ENCODE measurements around the gene EPHA8. TPM values are rescaled to one million over a fixed set of nuclear protein-coding genes. Genes with fewer than 3 reads are reported as not detected.

EPHA8 gene
- total RNA-seq, 1 experiment from 2014 or later, result not detected

DNA sequence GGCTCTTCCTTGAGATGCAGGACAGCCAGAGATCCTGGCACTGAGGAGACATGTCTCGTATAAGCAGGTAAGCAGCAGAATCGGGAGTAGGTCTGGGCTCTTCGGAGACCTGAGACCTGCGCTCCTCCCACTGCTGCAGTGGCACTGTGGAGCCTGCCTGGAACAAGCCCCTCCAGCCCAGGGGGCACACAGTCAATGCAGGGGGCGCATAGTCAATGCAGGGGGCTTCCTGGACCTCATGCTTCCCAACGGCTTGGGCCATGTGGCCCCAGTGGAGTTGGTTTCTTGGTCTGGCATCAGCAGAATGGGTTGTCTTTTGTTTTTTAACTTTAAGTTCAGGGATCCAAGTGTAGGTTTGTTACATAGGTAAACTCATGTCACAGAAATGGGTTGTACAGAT is 27.9 kb upstream of the EPHA8 start:
- DNase-seq (ENCODE audit: low spot score), result no peak

- no peak for DNase-seq (ENCODE audit: low spot score)
Measured at GRCh38 chr1:22536506-22536905, 26.8 kb upstream of the EPHA8 start.

DNA sequence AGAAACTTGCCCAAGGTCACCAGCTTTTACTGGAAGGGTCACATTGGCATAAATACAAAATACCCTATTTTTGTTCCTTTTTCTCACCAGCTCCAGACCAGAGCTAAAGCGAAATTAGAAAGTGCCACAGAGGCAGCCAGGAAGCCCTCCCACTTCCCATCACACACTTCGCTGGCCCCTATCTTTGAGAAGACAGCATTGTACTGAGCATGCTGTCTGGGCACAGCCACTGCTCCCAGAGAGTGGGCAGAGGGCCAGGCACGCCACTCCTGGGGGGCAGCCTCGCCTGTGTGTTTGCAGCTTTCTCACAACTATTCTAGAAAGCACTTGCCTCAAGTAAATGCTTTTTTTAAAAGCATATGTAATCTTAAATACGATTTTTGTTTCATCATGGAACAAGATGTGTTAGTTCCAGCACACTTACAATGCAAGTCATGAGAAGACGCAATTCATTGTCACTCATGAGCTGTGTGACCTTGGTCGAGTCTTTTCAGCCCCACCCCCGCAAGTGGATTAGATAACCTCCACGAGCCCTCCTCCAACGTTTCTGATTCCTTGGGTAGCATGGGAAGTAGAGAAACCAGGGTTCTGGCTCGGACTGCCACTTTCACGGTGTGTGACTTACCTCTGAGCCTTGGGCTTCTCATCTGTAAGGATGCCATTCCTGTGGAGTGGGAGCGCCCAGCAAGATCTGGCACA is 25.7 kb upstream of the EPHA8 start:
- DNase-seq (ENCODE audit: low spot score), result no peak

- DNase-seq (ENCODE audit: low spot score), result no peak
Measured at GRCh38 chr1:22539510-22540118, 23.7 kb upstream of the EPHA8 start.

DNA sequence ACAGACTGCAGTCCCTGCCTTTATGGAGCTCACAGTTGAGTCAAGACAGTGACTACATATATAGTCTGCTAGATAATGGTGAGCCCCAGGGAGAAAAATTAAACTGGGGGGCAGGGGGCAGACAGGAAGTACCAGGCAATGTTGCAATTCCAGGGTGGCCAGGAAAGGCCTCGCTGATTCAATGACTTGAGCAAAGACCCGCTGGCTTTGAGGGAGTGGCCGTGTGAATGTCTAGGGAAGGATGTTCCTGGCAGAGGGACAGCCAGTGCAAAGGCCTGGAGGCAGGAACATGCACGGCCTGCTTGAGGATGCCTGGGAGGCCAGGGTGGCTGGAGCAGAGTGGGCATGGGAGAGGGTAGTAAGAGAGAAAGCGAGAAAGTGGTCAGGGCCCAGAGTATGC is 23.0 kb upstream of the EPHA8 start:
- DNase-seq (ENCODE audit: low spot score), result no peak

DNA sequence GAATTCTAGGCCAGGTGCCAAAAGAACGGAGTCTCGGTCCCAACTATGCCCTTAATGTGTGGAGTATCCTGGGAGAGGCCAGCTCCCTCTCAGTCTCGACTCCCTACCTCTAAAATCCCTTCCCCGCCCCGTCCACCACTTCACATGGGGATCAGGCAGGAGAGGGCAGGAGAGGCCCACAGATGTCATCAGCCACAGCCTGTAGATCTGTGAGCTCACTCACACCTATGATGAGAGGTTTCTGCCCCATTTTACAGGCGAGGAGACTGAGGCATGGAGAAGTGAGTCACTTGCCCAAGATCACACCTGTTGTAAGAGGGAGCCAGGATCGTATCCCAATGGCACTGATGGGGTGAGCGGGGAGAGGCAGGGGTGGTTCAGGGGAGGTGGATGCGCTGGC is 20.4 kb upstream of the EPHA8 start:
- no peak for DNase-seq (ENCODE audit: low spot score)

GRCh38 chr1:22543679-22544078 is 19.6 kb upstream of the EPHA8 start:
- no peak for DNase-seq (ENCODE audit: low spot score)

- no peak for DNase-seq (ENCODE audit: low spot score)
Measured at GRCh38 chr1:22544606-22545005, 18.7 kb upstream of the EPHA8 start.

GRCh38 chr1:22545141-22545540 is 18.1 kb upstream of the EPHA8 start:
- no peak for DNase-seq (ENCODE audit: low spot score)

GRCh38 chr1:22547186-22547817 is 16.0 kb upstream of the EPHA8 start:
- no peak for DNase-seq (ENCODE audit: low spot score)

DNA sequence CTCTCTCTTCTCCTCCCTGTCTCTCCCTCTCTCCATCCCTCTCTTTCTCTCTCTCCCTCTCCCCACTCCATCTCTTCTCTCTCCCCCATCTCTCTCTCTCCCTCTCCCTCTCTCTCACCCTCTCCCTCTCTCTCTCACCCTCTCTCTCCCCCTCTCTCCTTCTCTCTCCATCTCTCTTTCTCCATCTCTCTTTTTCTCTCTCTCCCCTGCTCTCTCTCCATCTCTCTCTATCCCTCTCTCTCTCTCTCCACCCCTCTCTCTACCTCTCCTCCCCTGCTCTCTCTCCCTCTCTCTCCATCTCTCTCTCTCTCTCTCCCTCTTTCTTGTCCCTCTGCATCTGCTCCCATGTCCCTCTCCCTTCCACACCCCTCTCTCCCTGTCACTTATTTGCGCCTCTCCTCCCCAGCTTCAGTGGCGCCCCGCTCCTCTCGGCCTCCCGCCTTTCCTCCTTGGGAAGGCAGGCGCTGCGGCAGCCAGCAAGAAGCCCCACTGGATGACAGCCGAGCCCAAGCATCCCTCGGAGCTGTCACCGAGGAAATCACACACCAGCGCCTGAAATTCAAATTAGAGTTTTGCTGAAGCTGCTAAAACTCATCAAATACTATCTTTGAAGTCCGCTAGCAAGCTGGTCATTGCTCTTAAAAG is 15.3 kb upstream of the EPHA8 start:
- DNase-seq (ENCODE audit: low spot score), result no peak

- DNase-seq (ENCODE audit: low spot score), result no peak
Measured at GRCh38 chr1:22550021-22550420, 13.3 kb upstream of the EPHA8 start.

DNA sequence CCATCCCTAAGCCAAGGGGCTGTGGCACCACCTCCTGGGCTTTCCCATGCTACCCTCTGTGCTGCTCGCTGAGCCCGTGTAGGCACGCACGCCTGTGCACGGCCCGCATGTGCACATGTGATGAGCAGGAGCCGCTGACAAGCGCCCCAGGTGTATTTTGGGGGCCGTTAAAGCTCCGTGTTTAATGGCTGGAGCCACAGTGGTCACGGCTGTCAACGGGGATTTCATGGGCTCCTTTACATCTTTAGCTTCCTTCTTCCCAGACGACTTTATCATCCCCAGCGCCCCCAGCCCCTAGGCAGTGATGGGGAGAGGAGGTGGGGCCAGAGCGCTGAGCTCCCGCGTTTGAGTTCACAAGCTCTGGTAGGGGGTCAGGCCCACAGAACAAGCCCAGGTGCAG is 11.7 kb upstream of the EPHA8 start:
- no peak for DNase-seq (ENCODE audit: low spot score)

GRCh38 chr1:22552021-22552420 is 11.3 kb upstream of the EPHA8 start:
- DNase-seq (ENCODE audit: low spot score), result no peak

DNA sequence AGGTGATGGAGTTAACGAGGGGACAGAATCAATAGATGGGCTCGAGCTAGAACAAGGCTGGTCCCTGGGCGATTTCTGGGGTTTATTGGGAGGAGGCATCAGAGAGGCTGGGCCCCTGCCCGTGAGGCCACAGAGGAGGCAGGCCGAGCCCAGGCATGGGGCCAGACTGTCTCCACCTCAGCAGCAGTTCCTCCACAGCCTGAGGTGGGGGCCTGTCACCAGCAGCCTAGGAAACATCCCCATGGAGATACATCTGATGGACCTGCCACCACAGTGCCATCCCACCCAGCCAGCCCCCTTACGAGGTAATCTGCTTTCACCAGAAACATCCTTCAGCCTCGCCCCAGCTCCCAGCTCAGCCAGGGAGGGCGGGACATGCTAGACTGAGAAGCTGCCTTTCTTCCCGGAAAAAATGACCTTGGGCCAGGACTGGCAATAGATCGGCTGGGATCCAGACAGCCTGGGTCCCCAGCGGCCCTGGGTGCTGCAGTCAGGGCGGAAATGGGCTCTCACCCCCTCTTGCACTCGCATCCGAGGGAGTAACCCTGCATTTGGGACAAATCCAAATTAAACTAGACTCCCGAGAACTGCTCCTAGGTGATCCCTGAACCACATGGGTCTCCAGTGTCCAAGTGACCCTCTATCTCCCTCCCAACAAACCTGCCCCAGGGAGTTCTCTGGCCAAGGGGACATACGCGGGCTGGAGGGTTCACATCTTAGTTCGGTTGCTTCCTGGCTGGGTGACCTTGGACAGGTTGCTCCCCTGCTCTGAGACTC is 10.0 kb upstream of the EPHA8 start:
- DNase-seq (ENCODE audit: low spot score), result no peak

DNA sequence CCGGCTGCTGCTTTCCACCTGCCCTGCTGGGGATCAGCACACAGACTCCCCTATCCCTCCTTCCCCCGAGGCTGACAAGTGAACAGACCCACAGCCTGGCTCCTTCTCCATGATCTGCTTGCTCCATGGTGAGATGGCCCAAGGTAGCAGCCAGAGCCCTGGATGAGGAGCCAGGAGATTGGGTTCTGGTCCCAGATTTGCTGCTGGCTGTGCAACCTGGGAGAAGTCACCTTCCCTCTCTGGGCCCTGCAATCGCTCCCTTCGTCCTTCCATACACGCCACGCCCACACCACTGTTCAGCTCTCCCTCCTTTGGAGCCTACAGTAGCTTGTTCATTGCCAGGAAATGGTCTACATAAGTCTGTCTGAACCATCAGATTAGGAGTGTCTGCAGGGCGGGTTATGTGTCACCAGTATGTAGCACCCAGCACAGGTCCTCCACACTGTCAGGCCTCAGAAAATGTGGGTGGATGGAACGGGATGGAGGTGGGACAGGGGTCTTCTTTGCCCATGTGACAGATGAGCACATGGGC is 9.2 kb upstream of the EPHA8 start:
- no peak for DNase-seq (ENCODE audit: low spot score)

DNA sequence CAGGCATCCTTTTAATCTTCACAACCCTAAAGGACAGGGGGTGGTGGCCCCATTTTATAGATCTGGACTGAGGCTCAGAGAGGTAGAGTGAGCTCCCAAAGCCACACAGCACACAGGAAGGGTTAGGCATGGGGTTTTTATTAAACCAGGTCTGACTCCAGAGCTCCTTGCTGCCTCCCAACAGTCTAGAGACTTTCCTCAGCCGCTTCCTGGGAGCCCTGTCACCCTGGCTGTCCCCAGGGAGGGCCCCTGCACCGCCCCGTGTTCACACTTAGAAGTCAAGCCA is 8.0 kb upstream of the EPHA8 start:
- no peak for DNase-seq (ENCODE audit: low spot score)

DNA sequence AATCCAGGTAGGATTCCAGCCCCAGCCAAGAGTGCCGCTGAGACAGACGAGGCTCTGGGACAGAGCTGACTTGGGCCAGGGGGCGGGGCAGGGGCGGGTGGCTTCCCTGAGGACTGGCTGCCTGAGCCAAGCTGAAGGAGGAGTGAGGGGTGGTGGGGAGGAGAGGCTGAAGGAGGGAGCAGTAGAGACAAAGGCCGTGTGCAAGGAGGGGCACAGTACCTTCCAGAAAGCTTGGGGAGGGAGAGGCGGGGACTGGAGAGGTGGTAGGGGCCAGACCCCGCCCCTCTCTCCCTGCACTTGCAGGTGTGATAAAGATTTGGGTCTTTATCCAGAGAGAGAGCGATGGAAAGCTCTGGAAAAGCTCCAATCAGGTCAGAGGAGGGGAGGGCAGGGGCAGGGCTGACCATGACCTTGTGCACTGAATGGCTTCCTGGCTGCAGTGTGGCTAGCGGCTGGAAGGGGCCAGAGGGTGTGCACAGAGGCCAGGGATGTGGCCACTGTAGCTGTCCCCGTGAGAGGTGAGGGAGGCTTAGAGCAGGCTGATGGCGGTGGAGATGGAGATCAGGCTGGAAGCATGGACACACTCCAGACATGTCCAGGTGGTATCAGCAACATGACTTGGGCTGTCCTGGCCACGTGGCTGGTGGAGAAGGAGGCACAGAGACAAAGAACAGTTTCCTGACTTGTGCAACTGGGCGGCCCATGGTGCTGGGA is 6.7 kb upstream of the EPHA8 start:
- DNase-seq (ENCODE audit: low spot score), result no peak

DNA sequence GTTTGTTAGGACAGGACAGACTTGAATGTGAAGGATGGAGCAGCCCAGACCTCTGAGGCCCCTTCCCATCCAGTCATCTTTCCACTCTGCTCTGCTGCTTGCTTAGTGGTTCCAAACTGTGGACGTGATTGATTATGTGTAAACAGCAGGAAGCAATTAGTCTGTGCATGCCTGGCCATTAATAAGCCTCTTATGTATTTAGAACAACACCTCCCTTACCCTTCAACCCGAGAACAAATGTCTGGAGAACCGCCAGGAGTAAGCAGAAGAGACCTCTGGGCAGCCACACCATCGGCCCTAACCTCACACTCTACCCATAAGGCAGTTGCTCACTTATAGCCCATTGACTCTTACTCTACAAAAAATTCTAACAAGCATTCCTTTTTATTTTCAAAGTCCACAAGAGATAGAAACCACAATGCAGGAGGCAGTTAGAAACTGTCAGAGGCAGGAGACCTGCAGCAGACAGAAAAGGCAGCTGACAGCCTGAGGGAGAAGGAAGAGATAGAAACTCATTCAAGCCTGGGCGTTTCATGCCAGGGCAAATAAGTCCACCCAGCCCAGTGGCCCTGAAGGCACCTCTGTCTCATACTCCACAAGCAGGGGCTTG is 5.8 kb upstream of the EPHA8 start:
- no peak for DNase-seq (ENCODE audit: low spot score)

GRCh38 chr1:22563671-22564602 is 648 bp downstream of the EPHA8 start:
- DNase-seq (ENCODE audit: low spot score), result no peak
